Common myeloid progenitor, CD34-positive (primary cell): ENCODE measurements around the gene DEFB126.

Experiments used
- CTCF ChIA-PET: fragments of 350-600 bp; sonication (Branson Sonifier 250); formaldehyde crosslinking; loops from one replicate; lab custom pipeline; 2021; ENCODE audit warnings: antibody characterized with exemption; lab: Charles Lee
- POLR2A ChIA-PET: fragments of 350-600 bp; sonication (Branson Sonifier 250); formaldehyde crosslinking; loops from one replicate; lab custom pipeline; 2021; ENCODE audit warnings: antibody characterized with exemption; lab: Charles Lee
- DNase-seq, 3 donors: peaks; one replicate each; pipeline versions ENCODE4 v3.0.0 to v3.0.0-alpha.2; 2013
- H3K27ac ChIP-seq, 2 experiments: 1 replicate in 1 of 2; 2 replicates in 1 of 2; pipeline ENCODE4 v1.7.0; 2013; ENCODE audit warnings: inconsistent platforms in 2 of 2, low read length in 2 of 2, mild to moderate bottlenecking in 2 of 2, low read depth in 1 of 2, moderate library complexity in 1 of 2; ENCODE audit not compliant: severe bottlenecking in 2 of 2, insufficient read depth in 1 of 2, poor library complexity in 1 of 2
- H3K27me3 ChIP-seq, 5 experiments: replicated peaks in 2 of 5; 1 replicate in 3 of 5; 2 replicates in 2 of 5; pipeline versions ENCODE4 v1.6.1 to v1.7.0; 2013; ENCODE audit warnings: low read length in 4 of 5, mild to moderate bottlenecking in 2 of 5, moderate library complexity in 2 of 5, inconsistent platforms in 1 of 5; ENCODE audit not compliant: insufficient read depth in 5 of 5, control insufficient read depth in 4 of 5
- H3K36me3 ChIP-seq, 4 experiments: 1 replicate in 2 of 4; 2 replicates in 2 of 4; pipeline versions ENCODE4 v1.6.1 to v1.7.0; 2013; ENCODE audit warnings: low read length in 3 of 4, control low read depth in 1 of 4, mild to moderate bottlenecking in 1 of 4; ENCODE audit not compliant: control insufficient read depth in 4 of 4, insufficient read depth in 4 of 4
- H3K4me1 ChIP-seq, 4 experiments: 1 replicate in 3 of 4; 2 replicates in 1 of 4; pipeline versions ENCODE4 v1.6.1 to v1.7.1; 2013; ENCODE audit warnings: low read length in 3 of 4, mild to moderate bottlenecking in 3 of 4, control low read depth in 1 of 4, inconsistent platforms in 1 of 4, moderate library complexity in 1 of 4; ENCODE audit not compliant: control insufficient read depth in 4 of 4, insufficient read depth in 4 of 4; ENCODE audit errors: control extremely low read depth in 1 of 4
- H3K4me3 ChIP-seq, 7 experiments: 1 replicate in 4 of 7; 2 replicates in 3 of 7; pipeline versions ENCODE4 v1.5.1 to v1.7.0; 2013; ENCODE audit warnings: mild to moderate bottlenecking in 7 of 7, low read length in 6 of 7, moderate library complexity in 6 of 7, inconsistent platforms in 2 of 7, low read depth in 2 of 7, control low read depth in 1 of 7; ENCODE audit not compliant: insufficient read depth in 4 of 7, control insufficient read depth in 1 of 7; ENCODE audit errors: extremely low read depth in 1 of 7
- H3K9me3 ChIP-seq, 5 experiments: 1 replicate in 4 of 5; 2 replicates in 1 of 5; pipeline versions ENCODE4 v1.6.1 to v1.7.1; 2013; ENCODE audit warnings: low read length in 4 of 5, mild to moderate bottlenecking in 2 of 5, inconsistent platforms in 1 of 5, low read depth in 1 of 5, moderate library complexity in 1 of 5; ENCODE audit not compliant: control insufficient read depth in 4 of 5, insufficient read depth in 2 of 5; ENCODE audit errors: control extremely low read depth in 1 of 5
- WGBS: methylation state at CpG from one replicate; pipeline ENCODE4 v1.1.5; 2013; ENCODE audit not compliant: insufficient coverage; 5-methylcytosine and 5-hydroxymethylcytosine counted together

Gene DEFB126

DNA sequence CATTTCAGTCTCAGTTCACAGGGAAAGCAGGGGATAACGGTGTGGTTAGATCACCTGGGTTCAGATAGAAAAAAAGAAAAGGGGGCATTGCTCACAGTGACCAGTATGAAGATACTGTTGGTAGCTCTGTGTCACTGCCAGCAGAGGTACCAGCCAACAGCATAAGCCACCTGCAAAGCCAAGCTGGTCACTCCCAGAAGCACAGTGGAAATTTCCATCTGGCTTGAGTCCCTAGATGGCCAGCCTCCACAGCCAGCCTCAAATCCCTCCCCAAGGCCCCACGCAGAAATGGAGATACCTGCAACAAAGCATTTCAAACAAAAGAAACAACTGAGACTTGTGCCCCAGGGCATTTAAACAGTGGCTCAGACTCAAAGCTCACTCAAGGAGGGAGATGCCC, 26.5 kb downstream of the DEFB126 start:
- Histone ChIP-seq H3K36me3 (no peaks in the 10 kb centered on the region), H3K27me3 (peaks cover 0 to 3% (median 2%) of the 10 kb centered on the region in 5 experiments), H3K27ac (no peak overlapping the region), H3K4me3 (no peak overlapping the region), H3K9me3 (no peaks in the 10 kb centered on the region), H3K4me1 (no peaks in the 10 kb centered on the region)
- CTCF ChIA-PET, result interaction anchor here (0.6 to 1.1 kb wide), 2 partner anchors 11 to 55 kb away, joined by 3 read pairs; no protein-coding TSS in a partner anchor
- POLR2A ChIA-PET, result no interaction called here
- no peak for DNase-seq
- WGBS, result 64% methylated on average over 1 of the region's 2 CpGs

DNA sequence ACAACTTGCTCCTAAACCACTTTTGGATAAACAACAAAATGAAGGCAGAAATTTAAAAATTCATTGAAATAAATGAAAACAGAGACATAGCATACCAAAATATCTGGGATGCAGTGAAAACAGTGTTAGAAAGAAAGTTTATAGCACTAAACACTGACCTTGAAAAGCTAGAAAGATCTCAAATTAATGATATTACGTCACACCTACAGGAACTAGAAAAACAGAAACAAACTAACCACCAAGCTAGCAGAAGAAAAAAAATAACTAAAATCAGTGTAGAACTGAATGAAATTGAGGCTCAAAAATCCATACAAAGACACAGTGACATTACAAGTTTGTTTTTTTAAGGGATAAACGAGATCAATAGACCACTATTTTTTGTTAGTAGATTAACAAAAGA, 41.9 kb downstream of the DEFB126 start:
- Histone ChIP-seq H3K4me3 (no peak overlapping the region), H3K4me1 (no peaks in the 10 kb centered on the region), H3K36me3 (no peaks in the 10 kb centered on the region), H3K9me3 (peaks cover 0 to 18% (median 2%) of the 10 kb centered on the region in 5 experiments), H3K27ac (no peak overlapping the region), H3K27me3 (peaks cover 0 to 10% (median 3%) of the 10 kb centered on the region in 5 experiments)
- DNase-seq, result no peak
- ChIA-PET POLR2A (no interaction called here), CTCF (no interaction called here)
- no CpG with 5 or more reads among the region's 2 CpGs for WGBS

DNA sequence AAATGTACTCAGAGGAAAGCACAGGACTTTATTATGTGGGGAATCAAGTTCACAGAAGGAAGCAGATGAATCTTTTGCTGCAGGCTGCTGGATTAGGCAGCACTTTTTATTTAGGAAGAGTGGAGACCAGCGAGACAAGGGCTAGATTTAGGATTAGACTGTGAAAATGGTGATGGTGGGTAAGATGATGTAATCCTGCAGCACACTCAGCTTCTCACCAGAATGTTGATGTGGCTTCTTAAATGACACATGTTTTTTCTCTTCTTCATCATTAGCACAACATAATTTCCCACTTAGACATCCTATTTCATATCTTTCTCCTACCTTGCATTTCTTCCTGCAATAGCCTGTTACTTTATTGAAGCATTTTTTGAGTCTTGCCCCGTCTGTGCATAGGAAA, 45.3 kb downstream of the DEFB126 start:
- H3K27me3 ChIP-seq, result peaks cover 0 to 7% (median 4%) of the 10 kb centered on the region in 5 experiments
- H3K27ac ChIP-seq, result no peak overlapping the region
- no peaks in the 10 kb centered on the region for H3K36me3 ChIP-seq
- H3K4me3 ChIP-seq, result no peak overlapping the region
- DNase-seq, result no peak
- 38% methylated on average over 1 of the region's 2 CpGs for WGBS
- CTCF ChIA-PET, result no interaction called here
- H3K9me3 ChIP-seq, result peaks cover 0 to 21% (median 4%) of the 10 kb centered on the region in 5 experiments
- H3K4me1 ChIP-seq, result no peaks in the 10 kb centered on the region
- POLR2A ChIA-PET, result no interaction called here

DNA sequence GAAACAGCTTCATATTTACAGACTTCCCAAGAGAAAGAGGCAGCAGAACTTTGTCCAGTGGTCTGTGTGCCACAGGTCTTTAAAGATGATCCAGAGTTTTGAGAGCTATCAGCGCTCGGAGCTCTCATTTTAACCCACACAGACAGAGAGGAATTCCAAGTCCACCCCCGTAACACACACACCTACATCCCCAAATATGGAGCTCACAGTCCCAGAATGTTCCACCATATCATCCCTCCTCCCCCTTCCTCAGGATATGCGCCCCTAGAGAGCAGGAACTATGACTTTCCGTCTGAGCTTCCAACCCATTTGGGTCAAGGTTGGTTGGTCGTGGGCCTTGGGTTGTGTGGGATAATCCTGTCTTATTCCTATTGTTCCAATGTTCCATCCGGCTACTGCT, 47.2 kb downstream of the DEFB126 start, which contains the start of gene DEFB128:
Gene DEFB128, minus strand, starts transcription at position 101 of the 400 bp plus-strand sequence. Its CDS starts 88 bp downstream, at position 13.
- H3K9me3 ChIP-seq, result peaks cover 0 to 9% (median 4%) of the 10 kb centered on the region in 5 experiments
- no peak for DNase-seq
- no peak within 1 kb of the TSS for H3K27ac ChIP-seq
- WGBS, result 78% methylated on average over 5 of the region's 7 CpGs
- peaks cover 0 to 9% (median 4%) of the 10 kb centered on the region in 5 experiments for H3K27me3 ChIP-seq
- H3K4me3 ChIP-seq, result no peak within 1 kb of the TSS
- H3K4me1 ChIP-seq, result no peaks in the 10 kb centered on the region
- no peaks in the 10 kb centered on the region for H3K36me3 ChIP-seq
- ChIA-PET CTCF (no interaction called here), POLR2A (no interaction called here)
